GM19025 (cell line): Measurements from ENCODE around the gene CES2.

ENCODE experiments used
- ATAC-seq: cut with Tn5 transposase; IDR thresholded peaks from one replicate; pipeline ENCODE4 v1.9.1; 2021; ENCODE audit warnings: mild to moderate bottlenecking, low read depth, moderate library complexity; ENCODE audit not compliant: unreplicated experiment

Gene CES2

DNA sequence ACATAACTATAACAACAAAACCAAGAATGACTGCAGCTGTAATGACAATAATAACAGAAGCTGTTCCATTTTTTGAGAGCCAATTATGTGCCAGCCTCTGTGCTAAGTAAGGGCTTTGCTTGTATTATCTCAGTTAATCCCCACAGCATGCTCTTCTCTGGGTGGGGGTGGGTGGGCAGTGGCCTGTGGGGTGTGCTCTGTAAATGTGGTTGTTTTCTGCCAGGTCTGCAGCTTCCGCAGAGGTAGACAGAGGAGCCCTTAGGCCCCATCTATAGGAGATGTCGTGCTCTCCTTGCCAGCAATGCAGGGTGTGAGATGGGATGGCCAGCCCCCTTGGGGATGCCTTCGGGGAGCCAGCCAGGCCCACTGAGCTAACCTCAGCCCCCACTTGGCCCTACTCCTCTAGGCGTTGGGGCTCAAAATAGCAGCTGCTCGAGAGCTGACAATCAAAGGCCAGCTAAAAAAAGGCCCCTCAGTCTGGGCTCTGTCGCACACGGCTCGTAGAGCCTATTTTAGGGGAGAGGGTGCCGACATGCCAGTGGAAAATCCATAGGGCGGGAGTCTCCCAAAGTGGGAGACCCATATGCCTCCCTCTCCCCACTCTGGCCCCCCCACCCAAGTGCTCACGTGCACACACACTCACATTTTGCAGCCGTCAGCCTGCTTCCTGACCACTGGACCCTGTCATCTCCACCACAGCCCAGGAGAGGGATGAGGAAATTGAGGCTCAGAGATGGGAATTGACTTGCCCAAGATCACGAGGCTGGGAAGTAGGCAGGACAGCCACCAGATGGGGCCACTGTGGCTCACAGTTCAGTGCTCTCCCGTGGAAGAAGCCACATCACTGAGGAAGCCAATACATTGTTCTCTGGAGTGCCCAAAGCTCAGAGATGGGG, 32.4 kb upstream of the CES2 start:
- ATAC-seq = no peak

DNA sequence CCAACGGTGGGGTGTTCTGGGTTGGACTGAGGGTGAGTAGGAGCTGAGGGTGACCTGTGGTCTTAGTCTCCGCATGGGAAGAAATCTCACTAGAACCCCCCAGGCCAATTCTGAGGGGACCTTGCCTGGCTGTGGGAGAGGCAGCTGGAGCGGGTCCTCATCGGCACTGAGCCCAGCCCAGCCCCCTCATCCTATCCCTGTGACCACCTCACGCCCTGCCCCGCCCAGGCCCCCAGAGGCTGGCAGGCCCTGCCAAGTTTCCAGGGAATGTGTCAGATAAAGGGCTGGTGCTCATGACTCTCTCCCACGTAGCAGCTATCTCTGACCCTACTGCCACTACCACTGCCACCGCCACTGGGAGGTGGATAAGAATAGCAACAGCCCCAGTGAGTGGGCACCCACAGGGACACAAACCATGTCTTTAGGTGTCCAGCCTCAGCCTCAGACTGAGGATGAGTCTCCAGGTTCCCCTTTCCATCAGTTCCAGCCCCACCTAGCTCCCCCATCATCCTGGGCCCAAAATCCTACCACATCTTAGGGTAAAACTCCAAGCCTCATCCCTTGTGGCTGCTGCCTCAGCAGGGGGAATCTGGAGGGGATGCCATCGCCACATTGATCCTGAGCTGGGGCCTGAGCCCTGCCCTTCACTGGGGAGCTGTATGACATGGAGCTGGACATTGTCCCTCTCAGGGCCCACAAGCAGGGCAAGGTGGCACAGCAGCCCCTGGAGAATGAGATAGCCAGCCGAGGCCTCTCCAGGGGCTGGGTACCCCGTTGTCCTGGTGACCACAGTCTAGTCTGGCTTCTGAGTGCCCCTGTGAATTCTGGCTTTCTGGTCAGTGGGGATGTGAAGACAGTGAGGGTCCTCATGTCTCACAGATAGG, 31.5 kb upstream of the CES2 start:
- ATAC-seq = no peak

DNA sequence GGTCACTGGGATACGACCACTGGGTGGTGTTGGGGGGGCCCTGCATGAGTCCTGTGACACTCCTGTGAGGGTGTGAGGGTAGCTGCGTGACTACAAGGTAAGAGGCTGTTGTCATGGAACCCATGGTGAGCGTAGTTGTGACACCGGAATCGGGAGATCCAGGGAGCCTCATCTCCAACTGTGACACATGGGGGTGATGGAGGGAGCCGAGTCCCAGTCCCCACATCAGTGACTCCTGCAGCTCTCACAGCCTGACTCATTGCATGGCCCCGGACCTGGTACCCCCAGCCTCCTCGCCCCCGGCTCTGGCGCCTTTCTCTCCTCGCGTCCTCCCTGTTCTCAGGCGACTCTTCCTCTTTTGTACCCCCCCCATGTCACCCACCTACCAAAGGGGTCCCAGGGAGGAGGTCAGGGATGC, 30.9 kb upstream of the CES2 start:
- ATAC-seq = no peak

GRCh38 chr16:66904846-66905632, 30.3 kb upstream of the CES2 start:
- ATAC-seq = no peak

GRCh38 chr16:66905633-66906539, 29.4 kb upstream of the CES2 start:
- no peak for ATAC-seq

- no peak for ATAC-seq
These were observed 28.1 kb upstream of the CES2 start for GRCh38 chr16:66906916-66907836.

- no peak for ATAC-seq
These were observed 27.2 kb upstream of the CES2 start for GRCh38 chr16:66908116-66908515.

DNA sequence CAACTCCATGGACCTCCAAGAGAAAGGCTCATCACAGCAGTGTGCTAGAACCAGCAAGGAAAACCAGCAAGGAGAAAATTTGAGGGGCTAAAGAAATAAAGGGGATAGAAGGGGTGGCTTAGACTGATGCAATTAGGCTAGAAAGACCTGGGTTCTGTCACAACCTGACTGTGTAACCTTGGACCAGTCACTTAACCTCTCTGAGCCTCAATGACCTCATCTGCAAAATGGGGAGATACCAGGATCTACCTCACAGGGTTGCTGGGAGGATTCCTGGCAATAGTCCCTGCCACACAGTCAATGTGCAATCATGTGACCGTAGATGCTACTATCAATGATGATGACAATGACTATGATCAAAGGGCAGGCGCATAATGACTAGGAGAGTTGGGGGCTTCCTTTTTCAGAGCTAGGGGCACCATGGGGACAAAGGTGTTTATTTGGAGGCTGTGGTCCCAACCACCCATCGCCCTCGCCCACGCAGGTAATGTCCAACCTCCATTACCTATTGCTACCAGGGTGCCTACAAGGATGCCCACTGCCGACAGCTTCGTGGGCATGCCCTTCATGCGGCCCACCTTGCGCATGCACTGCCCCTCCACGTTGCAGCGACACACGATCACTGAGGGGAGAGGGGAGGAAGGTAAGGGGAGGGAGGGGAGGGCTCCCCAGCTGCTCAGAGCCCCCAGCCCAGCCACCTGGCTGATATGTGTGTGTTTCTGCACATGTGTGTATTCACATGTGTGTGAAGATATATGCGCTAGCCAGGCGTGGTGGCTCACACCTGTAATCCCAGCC, 26.4 kb upstream of the CES2 start:
- no peak for ATAC-seq

DNA sequence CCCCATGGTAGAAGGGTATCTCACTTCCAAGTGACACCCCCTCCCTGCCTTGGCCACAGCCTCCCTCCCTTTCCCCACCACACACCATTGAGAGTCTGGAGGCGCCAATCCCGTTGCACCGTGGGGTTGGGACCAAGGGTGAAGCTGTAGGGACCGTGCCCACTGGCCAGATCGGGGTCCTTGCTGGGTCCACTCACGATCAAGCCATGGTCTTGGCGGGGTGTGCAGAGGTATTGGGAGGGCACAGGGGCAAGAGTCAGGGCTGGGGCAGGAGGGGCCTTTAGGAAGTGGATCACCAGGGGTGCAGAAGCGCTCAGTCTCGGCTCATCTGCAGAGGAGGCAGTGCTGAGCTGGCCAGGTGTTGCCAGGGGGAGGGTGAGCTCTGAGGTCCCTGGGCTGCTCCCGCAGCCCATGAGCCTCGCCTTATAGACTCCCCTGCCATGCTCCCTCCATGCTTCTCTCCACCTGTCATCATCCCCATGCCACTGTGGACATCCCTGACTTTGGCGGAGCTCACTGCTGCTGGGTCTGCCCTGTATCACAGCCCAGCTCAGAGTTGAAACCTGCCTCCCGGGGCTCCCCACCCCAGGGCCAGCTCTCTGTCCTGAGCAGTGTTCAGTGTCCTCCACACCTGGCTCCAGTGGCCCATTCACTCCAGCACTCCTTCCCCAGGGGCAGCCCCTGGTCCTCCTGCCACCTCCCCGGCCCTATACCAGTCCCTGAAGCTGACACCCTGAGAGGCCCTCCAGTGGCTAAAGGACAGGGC, 25.0 kb upstream of the CES2 start:
- no peak for ATAC-seq

DNA sequence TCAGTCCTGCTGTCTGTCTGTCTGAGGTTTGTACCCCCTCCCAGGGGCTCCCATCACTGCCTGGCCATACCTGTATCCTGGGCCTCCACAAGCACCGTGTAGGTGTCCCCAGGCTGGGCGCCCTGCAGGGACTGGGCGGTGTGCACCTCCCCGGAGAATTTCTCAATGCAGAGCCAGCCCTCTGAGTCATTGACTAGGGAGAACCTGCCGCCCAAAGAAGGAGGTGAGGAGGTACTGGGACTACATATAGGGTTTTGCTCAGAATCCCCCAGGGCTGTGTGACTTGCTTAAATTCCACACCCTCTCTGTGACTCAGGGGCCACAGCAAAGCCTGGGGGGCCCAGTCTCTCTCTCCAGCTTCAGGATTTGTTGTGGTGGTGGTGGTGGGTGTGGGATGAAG, 24.2 kb upstream of the CES2 start:
- no peak for ATAC-seq

DNA sequence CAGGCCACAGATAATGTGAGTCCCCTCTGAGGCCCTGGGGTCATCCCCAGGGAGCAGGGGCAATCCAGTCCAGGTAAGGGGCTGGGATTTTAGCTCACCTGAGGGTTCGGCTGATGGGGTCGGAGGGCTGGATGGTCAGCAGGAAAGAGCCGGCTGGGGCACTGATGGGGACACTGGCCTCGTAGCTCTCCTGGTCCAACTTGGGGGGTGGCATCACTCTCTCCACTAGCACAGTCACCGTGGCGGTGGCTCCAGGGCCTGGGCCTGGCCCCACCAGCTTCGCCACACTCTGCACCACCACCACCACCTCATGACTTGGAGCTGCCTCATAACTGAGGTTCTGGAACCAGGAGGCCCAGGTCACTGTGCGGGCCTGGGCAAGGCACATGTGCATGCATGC, 23.5 kb upstream of the CES2 start:
- ATAC-seq = no peak

- ATAC-seq = no peak
These were observed 22.2 kb upstream of the CES2 start for GRCh38 chr16:66913081-66913480.

GRCh38 chr16:66913711-66914110, 21.6 kb upstream of the CES2 start:
- no peak for ATAC-seq

DNA sequence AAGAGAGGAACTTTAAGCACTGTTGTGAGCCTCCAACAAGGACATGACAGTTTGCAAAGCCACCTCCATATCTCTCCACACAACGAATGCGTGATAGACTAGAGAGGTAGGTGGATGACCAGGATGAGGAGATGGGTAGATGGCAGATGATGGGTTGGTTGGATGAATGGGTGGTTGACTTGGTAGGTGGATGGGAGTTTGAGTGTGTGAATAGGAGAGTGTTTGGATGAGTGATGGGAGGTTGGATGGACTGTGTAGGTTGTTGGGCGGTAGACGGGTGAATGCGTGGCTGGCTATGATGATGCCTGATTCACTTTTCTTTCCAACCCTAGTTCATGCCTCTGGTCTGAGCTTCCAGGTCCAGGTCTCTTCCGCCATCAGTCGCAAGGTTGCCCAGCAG, 20.8 kb upstream of the CES2 start:
- ATAC-seq = no peak

DNA sequence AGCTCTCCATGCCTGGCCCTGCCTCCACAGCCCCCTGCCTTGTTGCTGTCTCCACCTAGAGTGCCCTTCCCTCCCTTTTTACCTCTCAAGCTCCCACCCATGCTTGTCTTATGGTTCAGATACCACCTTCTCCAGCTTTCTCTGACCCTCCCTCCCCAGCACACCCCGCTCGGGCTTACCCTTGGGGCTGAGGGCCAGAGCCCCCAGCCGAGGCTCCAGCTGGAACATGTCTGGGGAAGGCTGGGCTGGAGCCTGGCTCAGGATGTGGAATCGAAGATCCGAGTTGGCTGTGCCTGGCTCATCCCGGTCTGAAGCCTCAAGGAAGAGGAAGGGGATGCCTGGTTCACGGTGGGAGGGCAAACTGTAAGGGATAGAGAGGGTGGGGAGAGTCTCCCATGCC, 20.3 kb upstream of the CES2 start:
- no peak for ATAC-seq

GRCh38 chr16:66916518-66916917, 18.8 kb upstream of the CES2 start:
- ATAC-seq = no peak

DNA sequence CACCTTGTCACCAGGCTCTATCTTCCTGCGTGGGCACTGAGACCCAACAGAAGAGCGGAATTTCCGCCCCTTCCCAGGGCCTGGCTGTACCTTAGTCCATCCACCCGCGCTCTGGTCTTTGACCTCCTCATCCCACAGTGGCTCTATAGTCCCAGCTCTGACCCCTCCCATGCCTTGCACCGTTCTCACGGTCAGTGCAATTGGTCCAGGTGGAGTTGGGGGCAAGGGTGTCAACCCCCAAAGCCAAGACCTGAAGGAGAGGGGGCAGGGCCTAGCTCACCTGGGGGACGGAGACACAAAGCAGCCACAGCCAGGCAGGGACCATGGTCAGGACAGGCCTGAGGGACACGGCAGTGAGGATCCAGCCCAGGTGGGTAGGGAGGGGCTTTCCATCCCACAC, 17.6 kb upstream of the CES2 start:
- no peak for ATAC-seq
